H1 (cell line): ENCODE data around the gene FAM171A1. TPM values are rescaled to one million over a fixed set of nuclear protein-coding genes. Genes with fewer than 3 reads are reported as not detected.
"Not testable (repeated sequence)": the region's sequence is repeated elsewhere in the genome, so short reads cannot be mapped to it uniquely, and the experiment has no call there.

Experiments used
- CTCF ChIA-PET: fragments of 300-600 bp; sonication (Branson Sonifier 250); formaldehyde crosslinking; loops from one replicate; lab custom pipeline; 2021; ENCODE audit not compliant: partially characterized antibody; lab: Charles Lee
- POLR2A ChIA-PET: fragments of 300-600 bp; sonication (Branson Sonifier 250); formaldehyde crosslinking; loops from one replicate; lab custom pipeline; 2021; ENCODE audit warnings: inconsistent platforms; ENCODE audit not compliant: partially characterized antibody; lab: Charles Lee
- DNase-seq, 2 experiments: peaks; one replicate each; pipeline versions ENCODE4 v3.0.0 to v3.0.0-alpha.2; 2010 to 2022; ENCODE audit warnings: low spot score in 2 of 2, low read depth in 1 of 2, mixed read lengths in 1 of 2
- FAIRE-seq: peaks from 2 replicates; lab custom pipeline; 2011; peaks lifted over from hg19 to GRCh38; lab: Jason Lieb, UNC
- H2AFZ ChIP-seq: 2 replicates; pipeline ENCODE4 v1.8.1; 2012; ENCODE audit warnings: low read length, inconsistent platforms
- H2AK5ac ChIP-seq: 2 replicates; pipeline ENCODE4 v1.6.1; 2013; ENCODE audit warnings: low read depth, low read length
- H2BK120ac ChIP-seq: replicated peaks from 2 replicates; pipeline ENCODE3; 2013; ENCODE audit warnings: low read depth, low read length, inconsistent platforms
- H2BK12ac ChIP-seq: 2 replicates; pipeline ENCODE4 v1.6.1; 2013; ENCODE audit warnings: low read depth, low read length
- H2BK15ac ChIP-seq: 2 replicates; pipeline ENCODE4 v1.6.1; 2013; ENCODE audit warnings: low read length
- H2BK20ac ChIP-seq: 2 replicates; pipeline ENCODE4 v1.6.1; 2013; ENCODE audit warnings: low read length
- H2BK5ac ChIP-seq: 2 replicates; pipeline ENCODE4 v1.6.1; 2013; ENCODE audit warnings: low read depth, low read length
- H3K14ac ChIP-seq: 2 replicates; pipeline ENCODE4 v1.6.1; 2013; ENCODE audit warnings: inconsistent platforms; ENCODE audit not compliant: insufficient read length
- H3K18ac ChIP-seq: 2 replicates; pipeline ENCODE4 v1.6.1; 2013; ENCODE audit warnings: low read length; ENCODE audit errors: extremely low read depth
- H3K23ac ChIP-seq: 2 replicates; pipeline ENCODE4 v1.6.1; 2013; ENCODE audit warnings: inconsistent platforms; ENCODE audit not compliant: insufficient read length
- H3K23me2 ChIP-seq: 2 replicates; pipeline ENCODE4 v1.6.1; 2013; ENCODE audit warnings: low read depth, low read length
- H3K27ac ChIP-seq: 2 replicates; pipeline ENCODE4 v1.6.1; 2011; ENCODE audit warnings: low read depth, low read length, inconsistent platforms
- H3K27me3 ChIP-seq, 4 experiments: replicated peaks in 1 of 4; 1 replicate in 1 of 4; 2 replicates in 3 of 4; pipeline versions ENCODE4 v1.6.1 to v1.8.1; 2011 to 2013; ENCODE audit warnings: low read length in 3 of 4, mild to moderate bottlenecking in 3 of 4, inconsistent platforms in 2 of 4, mixed read lengths in 2 of 4, moderate library complexity in 1 of 4; ENCODE audit not compliant: control insufficient read depth in 3 of 4, insufficient read depth in 3 of 4; ENCODE audit errors: extremely low read depth in 1 of 4
- H3K36me3 ChIP-seq, 4 experiments: 2 replicates each; pipeline versions ENCODE4 v1.6.1 to v1.8.1; 2011 to 2013; ENCODE audit warnings: mild to moderate bottlenecking in 4 of 4, low read length in 3 of 4, moderate library complexity in 2 of 4, control low read depth in 1 of 4, inconsistent platforms in 1 of 4; ENCODE audit not compliant: insufficient read depth in 4 of 4, control insufficient read depth in 2 of 4
- H3K4ac ChIP-seq: replicated peaks from 2 replicates; pipeline ENCODE3; 2013; ENCODE audit warnings: low read length, low read depth, mixed read lengths, inconsistent platforms; ENCODE audit not compliant: insufficient read length
- H3K4me1 ChIP-seq, 4 experiments: replicated peaks in 1 of 4; 1 replicate in 1 of 4; 2 replicates in 3 of 4; pipeline versions ENCODE4 v1.6.1 to v1.8.1; 2011 to 2013; ENCODE audit warnings: low read length in 3 of 4, inconsistent platforms in 2 of 4, mixed read lengths in 1 of 4; ENCODE audit not compliant: insufficient read depth in 4 of 4, control insufficient read depth in 3 of 4
- H3K4me2 ChIP-seq, 2 experiments: 2 replicates each; pipeline versions ENCODE4 v1.6.1 to v1.8.1; 2011 to 2013; ENCODE audit warnings: low read depth in 2 of 2, low read length in 2 of 2, control low read depth in 1 of 2, inconsistent platforms in 1 of 2, mild to moderate bottlenecking in 1 of 2; ENCODE audit not compliant: insufficient read depth in 1 of 2
- H3K4me3 ChIP-seq, 4 experiments: fragments of 200-600, 300-600 bp in 1 of 4; sonication (generic), shearing (Covaris generic), sonication (Bioruptor Twin) in 1 of 4; 2 replicates each; pipeline versions ENCODE4 v1.5.1 to v1.8.1; 2011 to 2016; ENCODE audit warnings: low read length in 4 of 4, low read depth in 3 of 4, control low read depth in 2 of 4, inconsistent platforms in 2 of 4, mild to moderate bottlenecking in 2 of 4, mixed read lengths in 1 of 4, moderate library complexity in 1 of 4; ENCODE audit not compliant: insufficient read depth in 2 of 4; ENCODE audit errors: extremely low read depth in 1 of 4
- H3K56ac ChIP-seq: replicated peaks from 2 replicates; pipeline ENCODE3; 2013; ENCODE audit warnings: low read depth, mild to moderate bottlenecking, mixed read lengths, low read length, inconsistent platforms; ENCODE audit not compliant: insufficient read length
- H3K79me1 ChIP-seq: 2 replicates; pipeline ENCODE4 v1.6.1; 2013; ENCODE audit warnings: low read depth, low read length, control low read depth
- H3K79me2 ChIP-seq, 2 experiments: 2 replicates each; pipeline versions ENCODE4 v1.6.1 to v1.8.1; 2012 to 2013; ENCODE audit warnings: low read length in 2 of 2, mild to moderate bottlenecking in 2 of 2, inconsistent platforms in 1 of 2; ENCODE audit not compliant: insufficient read depth in 2 of 2, control insufficient read depth in 1 of 2
- H3K9ac ChIP-seq, 4 experiments: replicated peaks in 1 of 4; 1 replicate in 1 of 4; 2 replicates in 3 of 4; pipeline versions ENCODE4 v1.6.1 to v1.8.1; 2011 to 2013; ENCODE audit warnings: low read depth in 3 of 4, low read length in 3 of 4, control low read depth in 2 of 4, mild to moderate bottlenecking in 2 of 4, moderate library complexity in 2 of 4, inconsistent platforms in 1 of 4; ENCODE audit errors: extremely low read depth in 1 of 4
- H3K9me3 ChIP-seq, 2 experiments: 2 replicates each; pipeline versions ENCODE4 v1.6.1 to v1.8.1; 2012 to 2013; ENCODE audit warnings: mild to moderate bottlenecking in 2 of 2, moderate library complexity in 2 of 2, control low read depth in 1 of 2, inconsistent platforms in 1 of 2, low read depth in 1 of 2, low read length in 1 of 2, mixed read lengths in 1 of 2; ENCODE audit not compliant: insufficient read depth in 2 of 2
- H4K20me1 ChIP-seq, 2 experiments: replicated peaks in 1 of 2; 2 replicates each; pipeline versions ENCODE3 to v1.8.1; 2011 to 2013; ENCODE audit warnings: inconsistent platforms in 2 of 2, low read length in 2 of 2, mild to moderate bottlenecking in 1 of 2; ENCODE audit not compliant: insufficient read depth in 2 of 2, control insufficient read depth in 1 of 2
- H4K5ac ChIP-seq: 2 replicates; pipeline ENCODE4 v1.6.1; 2013; ENCODE audit warnings: low read length, low read depth, mixed read lengths, inconsistent platforms; ENCODE audit not compliant: insufficient read length
- H4K8ac ChIP-seq: 2 replicates; pipeline ENCODE4 v1.8.0; 2013; ENCODE audit warnings: mild to moderate bottlenecking, moderate library complexity, low read length, inconsistent platforms; ENCODE audit not compliant: insufficient read depth; ENCODE audit errors: extremely low read depth
- H4K91ac ChIP-seq: replicated peaks from 2 replicates; pipeline ENCODE3; 2013; ENCODE audit warnings: low read length, mixed read lengths, inconsistent platforms; ENCODE audit not compliant: insufficient read length
- WGBS, 2 experiments: shearing (Covaris generic) in 1 of 2; methylation state at CpG; one replicate each; pipeline versions ENCODE4 v1.1.6 to v1.1.7; 2013 to 2015; ENCODE audit warnings: low lambda C conversion rate in 2 of 2, mixed read lengths in 2 of 2, inconsistent platforms in 1 of 2, low coverage in 1 of 2, missing lambda C conversion rate in 1 of 2; ENCODE audit not compliant: insufficient replicate concordance in 2 of 2, insufficient coverage in 1 of 2, insufficient read length in 1 of 2; ENCODE audit errors: extremely low coverage in 1 of 2, missing lambda C conversion rate in 1 of 2; 5-methylcytosine and 5-hydroxymethylcytosine counted together
- polyA plus RNA-seq, 7 experiments: library from polyadenylated mRNA; depleted of rRNA in 3 of 7; stranded (reverse) in 5 of 7; unstranded in 2 of 7; fragments of >200 nt in 5 of 7; fragments of 200-250 nt in 2 of 7; gene quantifications; 1 replicate in 5 of 7; 2 replicates in 1 of 7; 4 replicates in 1 of 7; pipeline versions ENCODE4 v1.2.1 to v1.2.3, GENCODE V29; 2011 to 2013; ENCODE audit warnings: missing spikeins in 2 of 7, mixed read lengths in 2 of 7
- total RNA-seq: library from RNA; stranded (reverse); fragmentation: NEBNext Ultra II Directional; extraction: Animal tissue kit (Norgen Biotek cat#: 25700); gene quantifications from 2 replicates; pipeline ENCODE4 v1.2.1, GENCODE V29; 2021

FAM171A1 gene
- total and polyA plus RNA-seq, 2 of the 8 experiments (the other 6 are each of a cell fraction or from before 2014, with no cell fraction given): 26.6 to 42.1 TPM

- H2BK20ac ChIP-seq, H3K23me2 ChIP-seq, H3K18ac ChIP-seq, FAIRE-seq, H4K91ac ChIP-seq, H3K79me1 ChIP-seq, H2AFZ ChIP-seq, H3K4me2 ChIP-seq, DNase-seq, H3K4me1 ChIP-seq, H3K4me3 ChIP-seq, H4K8ac ChIP-seq, H2BK5ac ChIP-seq, H4K20me1 ChIP-seq, H4K5ac ChIP-seq, H3K14ac ChIP-seq, H3K56ac ChIP-seq, H2BK120ac ChIP-seq, H3K9me3 ChIP-seq, CTCF ChIA-PET, H3K27ac ChIP-seq, H2AK5ac ChIP-seq, H2BK12ac ChIP-seq, H3K79me2 ChIP-seq, H3K9ac ChIP-seq, H3K4ac ChIP-seq, H3K36me3 ChIP-seq, H3K23ac ChIP-seq, H2BK15ac ChIP-seq, H3K27me3 ChIP-seq: not testable (repeated sequence)
- POLR2A ChIA-PET: interaction anchor here (1.3 kb wide), 1 partner anchor 10 kb away, joined by 3 read pairs; no protein-coding TSS in a partner anchor
- WGBS, 2 experiments: 93% methylated on average over 9 of the region's 9 CpGs; no CpG with 5 or more reads in 1 of the 2 experiments
Measured at GRCh38 chr10:15276039-15276438, 95.0 kb downstream of the FAM171A1 start.

- H3K4ac ChIP-seq, H3K56ac ChIP-seq, H3K27me3 ChIP-seq, H3K4me2 ChIP-seq, H2BK15ac ChIP-seq, POLR2A ChIA-PET, H3K14ac ChIP-seq, H4K91ac ChIP-seq, H3K18ac ChIP-seq, H3K79me1 ChIP-seq, H2BK12ac ChIP-seq, H3K9ac ChIP-seq, H2BK120ac ChIP-seq, H2AK5ac ChIP-seq, H2BK20ac ChIP-seq, H3K23ac ChIP-seq, DNase-seq, H2BK5ac ChIP-seq, H2AFZ ChIP-seq, H4K5ac ChIP-seq, H3K23me2 ChIP-seq, H4K8ac ChIP-seq, H4K20me1 ChIP-seq, H3K27ac ChIP-seq, H3K79me2 ChIP-seq, H3K4me3 ChIP-seq, H3K4me1 ChIP-seq, FAIRE-seq: not testable (repeated sequence)
- H3K36me3 ChIP-seq: peaks cover 0 to 15% (median 1%) of the 10 kb centered on the region in 4 experiments; a peak in 1 of 8 replicates
- CTCF ChIA-PET: interaction anchor here (0.9 to 1.5 kb wide), 4 partner anchors 9 to 21 kb away, joined by 3 read pairs; no protein-coding TSS in a partner anchor
- H3K9me3 ChIP-seq: peaks cover 11 to 14% of the 10 kb centered on the region in 2 experiments
- 97% methylated on average over 12 of the region's 12 CpGs; no CpG with 5 or more reads in 1 of the 2 experiments for WGBS, 2 experiments
Measured at GRCh38 chr10:15269838-15270237, 101.3 kb downstream of the FAM171A1 start.
